ENCODE measurements around the gene NME8. TPM values are rescaled to one million over a fixed set of nuclear protein-coding genes. Genes with fewer than 3 reads are reported as not detected.

NME8 gene
- total RNA-seq, 4 donors from 2014 or later = not detected

DNA sequence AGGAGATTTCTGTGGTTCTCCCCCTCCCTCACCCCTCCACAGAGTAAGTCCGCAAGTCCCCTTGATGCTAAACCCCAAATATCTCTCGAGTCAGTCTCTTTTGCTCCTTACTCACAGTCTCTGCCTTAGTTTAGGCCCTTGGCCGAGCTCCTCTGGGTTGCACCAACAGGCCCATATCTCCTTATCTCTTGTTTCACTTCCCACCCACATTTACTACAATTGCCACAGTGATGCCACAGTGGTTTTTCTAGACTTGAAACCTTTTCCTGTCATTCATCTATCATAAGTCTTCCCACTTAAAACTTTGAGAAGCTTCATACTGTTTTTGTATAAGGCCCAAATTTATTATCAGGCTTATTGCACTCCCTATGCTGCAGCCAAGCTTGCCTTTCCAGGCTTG, 23.4 kb upstream of the NME8 start:
- Histone ChIP-seq H3K4me3 (no peak overlapping the region), H3K27me3 (no peaks in the 10 kb centered on the region), H3K27ac (no peak overlapping the region), H3K4me1 (no peaks in the 10 kb centered on the region), H3K9me3 (no peaks in the 10 kb centered on the region), H3K36me3 (no peaks in the 10 kb centered on the region)
- DNase-seq = no peak
- TF ChIP-seq POLR2A (IDR thresholded peaks at IDR 0.05) = no peak
- TF ChIP-seq, protein P1, sequence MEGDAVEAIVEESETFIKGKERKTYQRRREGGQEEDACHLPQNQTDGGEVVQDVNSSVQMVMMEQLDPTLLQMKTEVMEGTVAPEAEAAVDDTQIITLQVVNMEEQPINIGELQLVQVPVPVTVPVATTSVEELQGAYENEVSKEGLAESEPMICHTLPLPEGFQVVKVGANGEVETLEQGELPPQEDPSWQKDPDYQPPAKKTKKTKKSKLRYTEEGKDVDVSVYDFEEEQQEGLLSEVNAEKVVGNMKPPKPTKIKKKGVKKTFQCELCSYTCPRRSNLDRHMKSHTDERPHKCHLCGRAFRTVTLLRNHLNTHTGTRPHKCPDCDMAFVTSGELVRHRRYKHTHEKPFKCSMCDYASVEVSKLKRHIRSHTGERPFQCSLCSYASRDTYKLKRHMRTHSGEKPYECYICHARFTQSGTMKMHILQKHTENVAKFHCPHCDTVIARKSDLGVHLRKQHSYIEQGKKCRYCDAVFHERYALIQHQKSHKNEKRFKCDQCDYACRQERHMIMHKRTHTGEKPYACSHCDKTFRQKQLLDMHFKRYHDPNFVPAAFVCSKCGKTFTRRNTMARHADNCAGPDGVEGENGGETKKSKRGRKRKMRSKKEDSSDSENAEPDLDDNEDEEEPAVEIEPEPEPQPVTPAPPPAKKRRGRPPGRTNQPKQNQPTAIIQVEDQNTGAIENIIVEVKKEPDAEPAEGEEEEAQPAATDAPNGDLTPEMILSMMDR (IDR thresholded peaks at IDR 0.05) = no peak
- intact Hi-C loops (cut with DNase I; ENCODE audit: low total_unique reads) = no loop called here

DNA sequence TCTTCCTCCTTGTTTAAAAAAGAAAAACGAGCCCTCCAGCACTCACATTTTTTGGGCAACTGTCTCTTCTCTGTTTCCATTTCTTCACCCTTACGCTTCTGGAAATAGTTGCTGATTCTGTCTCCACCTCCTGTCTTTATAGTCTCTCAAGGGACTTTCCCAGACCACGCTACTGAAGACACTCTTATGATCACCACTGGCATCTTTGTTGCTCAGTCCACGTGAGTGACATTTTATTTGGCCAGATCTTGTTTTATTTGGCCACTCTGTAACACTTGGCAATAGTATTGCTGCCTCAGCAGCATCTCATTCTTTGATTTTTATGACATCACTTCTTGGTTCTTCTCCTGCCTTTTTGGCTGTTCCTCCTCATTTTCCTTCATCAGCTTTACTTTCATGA, 21.6 kb upstream of the NME8 start:
- TF ChIP-seq POLR2A (IDR thresholded peaks at IDR 0.05) = no peak
- TF ChIP-seq, protein P1 (IDR thresholded peaks at IDR 0.05) = no peak
- no peaks in the 10 kb centered on the region for H3K27me3 ChIP-seq
- no peak for DNase-seq
- intact Hi-C loops (cut with DNase I; ENCODE audit: low total_unique reads) = no loop called here
- H3K27ac ChIP-seq = no peak overlapping the region
- H3K4me1 ChIP-seq = peaks cover 0 to 2% of the 10 kb centered on the region in 2 donors
- H3K36me3 ChIP-seq = no peaks in the 10 kb centered on the region
- H3K9me3 ChIP-seq = no peaks in the 10 kb centered on the region
- H3K4me3 ChIP-seq = no peak overlapping the region

DNA sequence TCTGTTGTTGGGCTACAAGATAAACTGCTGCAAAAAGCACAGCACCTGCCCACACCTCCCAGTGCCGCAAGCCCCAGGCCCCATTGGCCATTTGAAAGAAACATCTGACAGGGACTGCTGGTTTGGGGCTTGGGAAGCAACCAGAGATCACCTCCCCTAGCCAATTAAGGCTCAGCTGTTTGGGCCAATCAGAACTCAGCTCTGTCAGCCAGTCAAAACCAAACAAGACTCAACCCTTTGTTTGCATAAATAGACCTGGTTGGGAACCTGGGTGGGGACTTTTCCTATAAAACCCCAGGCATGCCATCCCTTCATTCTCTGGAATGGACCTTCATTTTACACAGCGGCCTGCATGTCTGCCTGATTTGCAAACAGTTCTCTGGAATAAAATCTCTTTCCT, 17.2 kb upstream of the NME8 start:
- Histone ChIP-seq H3K27ac (no peak overlapping the region), H3K27me3 (no peaks in the 10 kb centered on the region), H3K4me3 (no peak overlapping the region), H3K4me1 (peaks cover 0 to 3% of the 10 kb centered on the region in 2 donors), H3K9me3 (no peaks in the 10 kb centered on the region), H3K36me3 (no peaks in the 10 kb centered on the region)
- TF ChIP-seq, protein P1 (IDR thresholded peaks at IDR 0.05) = no peak
- TF ChIP-seq POLR2A (IDR thresholded peaks at IDR 0.05) = no peak
- DNase-seq = no peak
- intact Hi-C loops (cut with DNase I; ENCODE audit: low total_unique reads) = no loop called here

DNA sequence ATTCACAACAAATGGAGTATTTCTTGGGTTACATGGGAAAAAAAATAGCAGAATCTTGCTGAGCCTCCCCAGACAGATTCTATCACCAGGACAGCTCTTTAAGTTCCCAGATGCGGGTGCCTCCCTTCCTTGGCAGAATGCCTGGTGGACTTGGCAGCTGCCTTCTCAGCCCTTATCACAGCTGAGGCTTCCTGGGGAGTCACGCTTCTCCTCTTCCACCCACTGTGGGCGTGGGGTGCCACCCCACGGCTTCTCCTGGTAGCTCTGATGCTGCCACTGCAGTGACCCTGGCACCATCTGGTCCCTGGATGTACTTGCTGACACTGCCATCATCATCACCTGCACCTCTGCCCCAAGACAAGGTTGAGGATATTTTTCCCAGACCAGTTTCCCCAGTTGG, 16.2 kb upstream of the NME8 start:
- peak; percentile 65 to 76 for DNase-seq
- no peaks in the 10 kb centered on the region for H3K36me3 ChIP-seq
- peaks cover 0 to 3% of the 10 kb centered on the region in 2 donors for H3K4me1 ChIP-seq
- H3K27me3 ChIP-seq = no peaks in the 10 kb centered on the region
- H3K9me3 ChIP-seq = no peaks in the 10 kb centered on the region
- intact Hi-C loops (cut with DNase I; ENCODE audit: low total_unique reads) = no loop called here
- H3K4me3 ChIP-seq = no peak overlapping the region
- no peak overlapping the region for H3K27ac ChIP-seq
- no peak for TF ChIP-seq POLR2A (IDR thresholded peaks at IDR 0.05)
- TF ChIP-seq, protein P1 (IDR thresholded peaks at IDR 0.05) = peak; percentile 24 to 48 (median 35)

DNA sequence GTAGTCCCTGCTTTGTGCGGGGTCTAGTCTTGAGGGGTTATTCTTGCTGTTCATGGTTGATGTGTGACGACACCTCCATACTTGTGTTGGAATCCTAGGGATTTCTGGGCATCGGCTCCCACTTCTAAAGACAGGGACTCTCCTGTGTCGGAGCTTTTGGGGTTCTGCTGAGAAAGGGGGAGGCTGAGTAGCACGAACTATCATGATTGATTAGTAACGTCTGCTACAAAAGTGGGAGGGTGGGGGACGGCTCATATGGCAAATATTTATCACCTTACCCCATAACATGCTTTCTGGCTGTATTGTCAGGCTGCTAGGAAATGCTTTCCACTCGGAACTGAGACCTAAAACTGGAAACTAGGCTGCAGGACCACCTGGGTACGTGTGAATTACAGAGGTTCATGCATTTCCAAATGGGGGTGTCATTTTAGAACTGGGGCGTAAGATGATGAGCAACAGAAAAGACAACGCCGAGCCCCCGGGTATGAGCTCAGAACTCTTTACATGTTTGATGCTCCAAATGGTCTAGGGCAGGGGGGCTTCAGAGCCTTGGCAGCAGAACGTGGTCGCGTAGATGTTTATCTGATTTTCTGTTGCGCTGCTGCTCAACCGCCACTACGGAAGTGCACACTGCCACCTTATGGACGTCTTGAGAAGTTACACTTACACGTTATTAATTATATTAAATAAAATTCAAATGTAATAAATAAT, 15.1 kb upstream of the NME8 start:
- TF ChIP-seq, protein P1 (IDR thresholded peaks at IDR 0.05) = peak; percentile 49 to 79 (median 64)
- no peak for TF ChIP-seq POLR2A (IDR thresholded peaks at IDR 0.05)
- Histone ChIP-seq H3K4me3 (peak overlapping the region in 1 of 2 donors; percentile 34), H3K27me3 (no peaks in the 10 kb centered on the region), H3K9me3 (no peaks in the 10 kb centered on the region), H3K36me3 (no peaks in the 10 kb centered on the region), H3K27ac (no peak overlapping the region), H3K4me1 (peaks cover 0 to 3% of the 10 kb centered on the region in 2 donors)
- intact Hi-C loops (cut with DNase I; ENCODE audit: low total_unique reads) = no loop called here
- DNase-seq = peak; percentile 25 to 31

All from uterus (tissue), 4 donors.